Hepatocyte (in vitro differentiated cells): ENCODE results near the gene TBC1D4. TPM values are rescaled to one million over a fixed set of nuclear protein-coding genes. Genes with fewer than 3 reads are reported as not detected.

Experiments used
- DNase-seq: peaks from one replicate; pipeline ENCODE4 v3.0.0-alpha.2; 2016; ENCODE audit warnings: low spot score
- H2AFZ ChIP-seq: fragments of 200-600 bp; sonication (generic); 2 replicates; pipeline ENCODE4 v1.6.0; 2016; ENCODE audit warnings: antibody characterized with exemption, mild to moderate bottlenecking
- H3K27ac ChIP-seq: fragments of 200-600 bp; sonication (generic); 2 replicates; pipeline ENCODE4 v1.5.1; 2016; ENCODE audit warnings: mild to moderate bottlenecking
- H3K27me3 ChIP-seq: fragments of 200-600 bp; sonication (generic); 2 replicates; pipeline ENCODE4 v1.6.1; 2016
- H3K36me3 ChIP-seq: fragments of 200-600 bp; sonication (generic); replicated peaks from 2 replicates; pipeline ENCODE4 v1.5.1; 2016; ENCODE audit warnings: low read depth; ENCODE audit not compliant: insufficient read depth
- H3K4me1 ChIP-seq: fragments of 200-600 bp; sonication (generic); 2 replicates; pipeline ENCODE4 v1.5.1; 2016; ENCODE audit warnings: mild to moderate bottlenecking, moderate library complexity; ENCODE audit not compliant: insufficient read depth
- H3K4me2 ChIP-seq: fragments of 200-600 bp; sonication (generic); 2 replicates; pipeline ENCODE4 v1.6.0; 2016
- H3K4me3 ChIP-seq: fragments of 200-600 bp; sonication (generic); 2 replicates; pipeline ENCODE4 v1.5.1; 2016; ENCODE audit warnings: mild to moderate bottlenecking
- H3K79me2 ChIP-seq: fragments of 200-600 bp; sonication (generic); 2 replicates; pipeline ENCODE4 v1.6.0; 2017; ENCODE audit warnings: mild to moderate bottlenecking
- H3K9me2 ChIP-seq: fragments of 200-600 bp; sonication (generic); replicated peaks from 2 replicates; pipeline ENCODE4 v1.6.0; 2017; ENCODE audit warnings: mild to moderate bottlenecking; ENCODE audit not compliant: insufficient read depth
- H3K9me3 ChIP-seq: fragments of 200-600 bp; sonication (generic); 2 replicates; pipeline ENCODE4 v1.5.1; 2016; ENCODE audit warnings: low read depth, mild to moderate bottlenecking
- H4K20me1 ChIP-seq: fragments of 200-600 bp; sonication (generic); 2 replicates; pipeline ENCODE4 v1.6.0; 2016; ENCODE audit warnings: mild to moderate bottlenecking; ENCODE audit not compliant: insufficient read depth, poor library complexity, severe bottlenecking
- EZH2 ChIP-seq: fragments of 200-600 bp; sonication (generic); IDR thresholded peaks from 2 replicates; pipeline ENCODE4 v1.6.1; 2016; ENCODE audit warnings: antibody characterized with exemption, mild to moderate bottlenecking, borderline replicate concordance
- EZH2phosphoT487 ChIP-seq: fragments of 200-600 bp; sonication (generic); IDR thresholded peaks from one replicate; pipeline ENCODE4 v1.6.1; 2018; ENCODE audit warnings: antibody characterized with exemption, mild to moderate bottlenecking, low read depth, moderate library complexity; ENCODE audit not compliant: unreplicated experiment, severe bottlenecking
- WGBS: methylation state at CpG from one replicate; pipeline ENCODE4 v1.1.6; 2016; ENCODE audit warnings: low lambda C conversion rate; ENCODE audit errors: missing lambda C conversion rate; 5-methylcytosine and 5-hydroxymethylcytosine counted together
- polyA plus RNA-seq: library from polyadenylated mRNA; unstranded; fragments of >200 nt; fragmentation: Nextera tagmentation; extraction: Ambion mirVana; gene quantifications from 2 replicates; pipeline ENCODE4 v1.2.1, GENCODE V29; 2016
- total RNA-seq: library from RNA; depleted of rRNA; stranded (reverse); fragments of >200 nt; gene quantifications from 2 replicates; pipeline ENCODE4 v1.2.3, GENCODE V29; 2014
- TF ChIP-seq, protein P1 (sequence below): fragments of 200-600 bp; sonication (generic); IDR thresholded peaks from 2 replicates; pipeline ENCODE4 v1.5.1; 2016; ENCODE audit warnings: antibody characterized with exemption, mild to moderate bottlenecking; ENCODE audit not compliant: poor library complexity

TBC1D4 gene
- total and polyA plus RNA-seq, 2 experiments from 2014 or later = 7.6 to 17.1 TPM

DNA sequence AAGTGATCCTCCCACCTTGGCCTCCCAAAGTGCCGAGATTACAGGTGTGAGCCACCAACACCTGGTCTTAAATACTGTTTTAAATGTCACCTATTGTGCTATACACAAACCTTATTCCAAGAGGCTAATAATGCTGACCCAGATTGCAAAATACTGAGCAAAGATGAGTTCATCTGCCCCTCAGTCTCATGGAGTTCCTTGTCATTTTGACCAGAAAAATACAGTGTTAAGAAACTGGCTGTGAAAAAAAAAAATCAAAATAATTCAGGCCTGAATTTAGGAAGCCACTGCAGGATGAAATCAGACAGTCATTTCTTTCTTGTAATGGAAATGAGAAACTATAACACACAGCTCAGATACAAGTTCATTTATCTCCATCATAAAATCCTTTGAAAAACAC, 59.9 kb downstream of the TBC1D4 start:
- peaks cover 7% of the 10 kb centered on the region for H3K79me2 ChIP-seq
- no peaks in the 10 kb centered on the region for H3K9me2 ChIP-seq
- no peaks in the 10 kb centered on the region for H3K9me3 ChIP-seq
- H3K4me3 ChIP-seq = no peak overlapping the region
- no peaks in the 10 kb centered on the region for H3K27me3 ChIP-seq
- DNase-seq = no peak
- H2AFZ ChIP-seq = no peak overlapping the region
- TF ChIP-seq EZH2phosphoT487 (no peak), EZH2 (no peak)
- TF ChIP-seq, protein P1, sequence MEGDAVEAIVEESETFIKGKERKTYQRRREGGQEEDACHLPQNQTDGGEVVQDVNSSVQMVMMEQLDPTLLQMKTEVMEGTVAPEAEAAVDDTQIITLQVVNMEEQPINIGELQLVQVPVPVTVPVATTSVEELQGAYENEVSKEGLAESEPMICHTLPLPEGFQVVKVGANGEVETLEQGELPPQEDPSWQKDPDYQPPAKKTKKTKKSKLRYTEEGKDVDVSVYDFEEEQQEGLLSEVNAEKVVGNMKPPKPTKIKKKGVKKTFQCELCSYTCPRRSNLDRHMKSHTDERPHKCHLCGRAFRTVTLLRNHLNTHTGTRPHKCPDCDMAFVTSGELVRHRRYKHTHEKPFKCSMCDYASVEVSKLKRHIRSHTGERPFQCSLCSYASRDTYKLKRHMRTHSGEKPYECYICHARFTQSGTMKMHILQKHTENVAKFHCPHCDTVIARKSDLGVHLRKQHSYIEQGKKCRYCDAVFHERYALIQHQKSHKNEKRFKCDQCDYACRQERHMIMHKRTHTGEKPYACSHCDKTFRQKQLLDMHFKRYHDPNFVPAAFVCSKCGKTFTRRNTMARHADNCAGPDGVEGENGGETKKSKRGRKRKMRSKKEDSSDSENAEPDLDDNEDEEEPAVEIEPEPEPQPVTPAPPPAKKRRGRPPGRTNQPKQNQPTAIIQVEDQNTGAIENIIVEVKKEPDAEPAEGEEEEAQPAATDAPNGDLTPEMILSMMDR = no peak
- no peaks in the 10 kb centered on the region for H3K36me3 ChIP-seq
- no peaks in the 10 kb centered on the region for H4K20me1 ChIP-seq
- WGBS = 94% methylated on average over 1 of the region's 1 CpG
- H3K27ac ChIP-seq = no peak overlapping the region
- no peak overlapping the region for H3K4me2 ChIP-seq
- no peaks in the 10 kb centered on the region for H3K4me1 ChIP-seq

DNA sequence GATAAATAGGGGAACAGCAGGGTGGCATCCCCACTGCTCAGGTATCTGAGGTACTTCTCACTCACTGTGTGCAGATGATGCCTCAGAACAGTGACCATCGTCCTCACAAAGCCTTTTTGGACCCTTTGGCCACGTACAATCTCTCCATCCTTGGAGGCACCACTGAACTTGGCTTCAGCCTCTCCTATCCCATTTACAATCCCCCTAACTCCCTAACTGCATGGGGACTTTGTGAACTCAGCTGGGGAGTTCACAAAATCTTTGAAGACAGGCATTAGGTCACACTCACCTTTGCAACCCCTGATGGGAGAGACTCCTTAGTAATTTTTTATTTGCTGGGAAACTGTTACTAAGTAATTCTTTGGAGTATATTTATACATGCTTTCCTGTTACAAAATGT, 60.8 kb downstream of the TBC1D4 start:
- no peak overlapping the region for H3K4me2 ChIP-seq
- H2AFZ ChIP-seq = no peak overlapping the region
- no peak for DNase-seq
- no peak overlapping the region for H3K4me3 ChIP-seq
- H3K27me3 ChIP-seq = no peaks in the 10 kb centered on the region
- H3K9me3 ChIP-seq = no peaks in the 10 kb centered on the region
- no peaks in the 10 kb centered on the region for H3K36me3 ChIP-seq
- H3K4me1 ChIP-seq = no peaks in the 10 kb centered on the region
- no peaks in the 10 kb centered on the region for H3K9me2 ChIP-seq
- WGBS = 89% methylated on average over 2 of the region's 2 CpGs
- peaks cover 7% of the 10 kb centered on the region for H3K79me2 ChIP-seq
- no peaks in the 10 kb centered on the region for H4K20me1 ChIP-seq
- TF ChIP-seq, protein P1 = no peak
- TF ChIP-seq EZH2phosphoT487 = no peak
- no peak for TF ChIP-seq EZH2
- no peak overlapping the region for H3K27ac ChIP-seq

DNA sequence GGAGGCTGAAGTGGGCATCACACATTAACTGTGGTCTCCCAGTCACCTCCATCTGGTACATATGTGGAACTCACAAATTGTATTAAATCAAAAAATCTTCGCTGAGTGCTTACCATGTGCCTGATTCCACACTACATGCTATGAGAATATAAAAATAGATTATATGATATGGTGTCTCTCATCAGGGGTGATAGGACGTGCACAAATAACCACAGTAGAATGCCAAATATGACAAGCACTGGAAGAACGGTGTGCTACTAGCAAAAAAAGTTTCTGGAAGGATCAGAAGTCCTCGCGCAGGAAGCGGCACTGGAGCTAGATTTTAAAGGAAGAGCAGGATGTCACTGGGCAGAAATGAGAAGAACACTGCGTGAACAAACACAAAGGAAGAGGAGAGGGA, 62.3 kb downstream of the TBC1D4 start:
- Histone ChIP-seq H3K79me2 (peaks cover 3% of the 10 kb centered on the region), H3K9me3 (no peaks in the 10 kb centered on the region), H3K4me3 (no peak overlapping the region), H3K27me3 (no peaks in the 10 kb centered on the region), H3K27ac (no peak overlapping the region), H3K4me2 (no peak overlapping the region), H3K9me2 (no peaks in the 10 kb centered on the region), H4K20me1 (no peaks in the 10 kb centered on the region), H3K36me3 (no peaks in the 10 kb centered on the region), H3K4me1 (peaks cover 9% of the 10 kb centered on the region), H2AFZ (no peak overlapping the region)
- 100% methylated on average over 7 of the region's 7 CpGs for WGBS
- TF ChIP-seq, protein P1 = no peak
- no peak for TF ChIP-seq EZH2
- TF ChIP-seq EZH2phosphoT487 = no peak
- no peak for DNase-seq

DNA sequence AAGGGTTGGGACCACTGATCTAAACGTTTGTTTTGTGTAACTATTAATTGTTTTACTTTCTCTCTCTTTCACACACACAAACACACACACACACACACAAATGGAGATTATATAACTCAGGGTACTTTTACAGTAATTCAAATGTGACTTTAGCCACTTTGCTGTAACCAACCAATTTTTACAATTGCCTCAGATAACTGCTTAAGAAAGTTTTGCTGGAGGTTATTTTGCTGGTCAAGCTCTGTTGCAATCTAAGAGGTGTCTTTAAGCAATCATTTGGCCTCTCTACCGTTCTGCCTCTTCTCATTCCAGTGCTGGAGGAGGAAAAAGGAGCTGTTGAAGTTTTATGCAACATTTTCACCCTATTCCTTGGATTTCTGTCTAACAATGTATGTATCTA, 63.0 kb downstream of the TBC1D4 start:
- H3K4me2 ChIP-seq = no peak overlapping the region
- no peaks in the 10 kb centered on the region for H3K9me3 ChIP-seq
- no peaks in the 10 kb centered on the region for H3K36me3 ChIP-seq
- H3K79me2 ChIP-seq = peaks cover 3% of the 10 kb centered on the region
- no peaks in the 10 kb centered on the region for H3K9me2 ChIP-seq
- TF ChIP-seq, protein P1 = no peak
- TF ChIP-seq EZH2phosphoT487 = no peak
- TF ChIP-seq EZH2 = no peak
- H4K20me1 ChIP-seq = no peaks in the 10 kb centered on the region
- no peaks in the 10 kb centered on the region for H3K27me3 ChIP-seq
- WGBS = 63% methylated on average over 2 of the region's 2 CpGs
- H3K4me3 ChIP-seq = no peak overlapping the region
- H3K4me1 ChIP-seq = peaks cover 9% of the 10 kb centered on the region
- DNase-seq = no peak
- no peak overlapping the region for H3K27ac ChIP-seq
- H2AFZ ChIP-seq = no peak overlapping the region
